IMR-90 (cell line): Measurements from ENCODE around the gene RIPOR2. TPM values are rescaled to one million over a fixed set of nuclear protein-coding genes. Genes with fewer than 3 reads are reported as not detected.

Experiments used
- ATAC-seq: fragments of 200-7000 bp; cut with Tn5 transposase; 2 replicates; pipeline ENCODE4 v1.9.1; 2020; ENCODE audit warnings: low read depth, mild to moderate bottlenecking, moderate library complexity
- BruUV-seq: library from RNA; stranded (reverse); fragments of 400-500 nt; replicated peaks from 2 replicates; lab custom pipeline; 2021; lab: Mats Ljungman, UMichigan
- CTCF ChIA-PET: fragments of 300-600 bp; formaldehyde crosslinking; extraction: SDS; loops from one replicate; lab custom pipeline; 2021; ENCODE audit warnings: antibody characterized with exemption; lab: Yijun Ruan, JAX
- POLR2A ChIA-PET: fragments of 300-600 bp; sonication (Branson Sonifier 250); formaldehyde crosslinking; loops from one replicate; lab custom pipeline; 2022; ENCODE audit warnings: antibody characterized with exemption; ENCODE audit not compliant: unreplicated experiment; lab: Charles Lee
- DNase-seq: peaks from one replicate; pipeline ENCODE4 v3.0.0; 2013
- H2AFZ ChIP-seq: replicated peaks from 2 replicates; pipeline ENCODE3; 2013; ENCODE audit warnings: low read length, mild to moderate bottlenecking; ENCODE audit not compliant: poor library complexity
- H2AK5ac ChIP-seq: 2 replicates; pipeline ENCODE4 v1.6.1; 2013; ENCODE audit warnings: low read depth, low read length, inconsistent platforms
- H2AK9ac ChIP-seq: replicated peaks from 2 replicates; pipeline ENCODE3; 2013; ENCODE audit warnings: mild to moderate bottlenecking, low read depth, low read length, moderate library complexity; ENCODE audit not compliant: poor library complexity
- H2BK120ac ChIP-seq: 2 replicates; pipeline ENCODE4 v1.6.1; 2013; ENCODE audit warnings: low read depth, low read length, inconsistent platforms
- H2BK15ac ChIP-seq: 3 replicates; pipeline ENCODE4 v1.6.1; 2013; ENCODE audit warnings: low read depth, low read length, inconsistent platforms
- H2BK20ac ChIP-seq: 2 replicates; pipeline ENCODE4 v1.6.1; 2013; ENCODE audit warnings: low read depth, mild to moderate bottlenecking, inconsistent platforms, low read length, moderate library complexity
- H2BK5ac ChIP-seq: 2 replicates; pipeline ENCODE4 v1.6.1; 2013; ENCODE audit warnings: mild to moderate bottlenecking, low read depth, low read length, inconsistent platforms; ENCODE audit not compliant: poor library complexity, severe bottlenecking
- H3K14ac ChIP-seq: replicated peaks from 2 replicates; pipeline ENCODE4 v1.6.1; 2013; ENCODE audit warnings: low read depth, low read length, inconsistent platforms
- H3K18ac ChIP-seq: 2 replicates; pipeline ENCODE4 v1.6.1; 2013; ENCODE audit warnings: low read depth, low read length, control low read depth
- H3K23ac ChIP-seq: 2 replicates; pipeline ENCODE4 v1.6.1; 2013; ENCODE audit warnings: low read depth, low read length, inconsistent platforms
- H3K27ac ChIP-seq: 2 replicates; pipeline ENCODE4 v1.5.1; 2013; ENCODE audit warnings: mild to moderate bottlenecking, control low read depth, low read length; ENCODE audit not compliant: insufficient read depth
- H3K27me3 ChIP-seq: 2 replicates; pipeline ENCODE4 v1.6.1; 2013; ENCODE audit warnings: low read length; ENCODE audit not compliant: control insufficient read depth, insufficient read depth
- H3K36me3 ChIP-seq: 2 replicates; pipeline ENCODE4 v1.6.1; 2013; ENCODE audit warnings: low read length, mixed read lengths; ENCODE audit not compliant: control insufficient read depth, insufficient read depth
- H3K4ac ChIP-seq: 2 replicates; pipeline ENCODE4 v1.6.1; 2013; ENCODE audit warnings: low read depth, low read length, inconsistent platforms
- H3K4me1 ChIP-seq: 2 replicates; pipeline ENCODE4 v1.6.1; 2013; ENCODE audit warnings: low read length, mixed read lengths; ENCODE audit not compliant: control insufficient read depth, insufficient read depth
- H3K4me2 ChIP-seq: 2 replicates; pipeline ENCODE4 v1.6.1; 2013; ENCODE audit warnings: low read depth, mild to moderate bottlenecking, control low read depth, low read length, moderate library complexity
- H3K4me3 ChIP-seq: 2 replicates; pipeline ENCODE4 v1.5.1; 2013; ENCODE audit warnings: low read depth, mild to moderate bottlenecking, control low read depth, low read length, moderate library complexity; ENCODE audit not compliant: insufficient read depth
- H3K56ac ChIP-seq: 2 replicates; pipeline ENCODE4 v1.6.1; 2013; ENCODE audit warnings: low read length, inconsistent platforms; ENCODE audit not compliant: insufficient read depth; ENCODE audit errors: extremely low read depth
- H3K79me1 ChIP-seq, 2 experiments: 2 replicates each; pipeline ENCODE4 v1.6.1; 2013; ENCODE audit warnings: low read length in 2 of 2, inconsistent platforms in 1 of 2, low read depth in 1 of 2
- H3K9ac ChIP-seq: 2 replicates; pipeline ENCODE4 v1.6.1; 2013; ENCODE audit warnings: low read depth, low read length, control low read depth
- H3K9me1 ChIP-seq: 2 replicates; pipeline ENCODE4 v1.6.1; 2013; ENCODE audit warnings: low read length, inconsistent platforms; ENCODE audit not compliant: insufficient read depth
- H3K9me3 ChIP-seq: 2 replicates; pipeline ENCODE4 v1.6.1; 2013; ENCODE audit warnings: low read length; ENCODE audit not compliant: control insufficient read depth, insufficient read depth
- H4K20me1 ChIP-seq: 2 replicates; pipeline ENCODE4 v1.6.1; 2013; ENCODE audit warnings: low read length, inconsistent platforms; ENCODE audit not compliant: insufficient read depth
- H4K5ac ChIP-seq: 2 replicates; pipeline ENCODE4 v1.6.1; 2013; ENCODE audit warnings: mild to moderate bottlenecking, low read depth, low read length, control low read depth
- H4K8ac ChIP-seq, 2 experiments: 2 replicates each; pipeline ENCODE4 v1.6.1; 2013; ENCODE audit warnings: low read depth in 2 of 2, low read length in 2 of 2, control low read depth in 1 of 2, inconsistent platforms in 1 of 2
- H4K91ac ChIP-seq: 2 replicates; pipeline ENCODE4 v1.6.1; 2013; ENCODE audit warnings: low read depth, low read length, inconsistent platforms; ENCODE audit not compliant: insufficient read depth
- BHLHE40 ChIP-seq: fragments of 150-350 bp; IDR thresholded peaks from 2 replicates; pipeline ENCODE4 v1.6.1; 2016; ENCODE audit warnings: mild to moderate bottlenecking, low read depth, low read length
- CEBPB ChIP-seq: IDR thresholded peaks from 2 replicates; pipeline ENCODE4 v1.6.1; 2012; ENCODE audit warnings: low read depth, low read length, improper control_type of control experiment
- CHD1 ChIP-seq: IDR thresholded peaks from 2 replicates; pipeline ENCODE4 v1.6.1; 2012; ENCODE audit warnings: low read depth, low read length, improper control_type of control experiment
- CTCF ChIP-seq: conservative IDR thresholded peaks from 2 replicates; pipeline ENCODE4 v1.5.1; 2012; ENCODE audit warnings: mild to moderate bottlenecking, low read depth, low read length, improper control_type of control experiment
- ELK1 ChIP-seq: fragments of 150-350 bp; IDR thresholded peaks from 2 replicates; pipeline ENCODE4 v1.6.1; 2016; ENCODE audit warnings: low read depth, mild to moderate bottlenecking, low read length, moderate library complexity, borderline replicate concordance
- FOS ChIP-seq: fragments of 150-350 bp; IDR thresholded peaks from 2 replicates; pipeline ENCODE4 v1.6.1; 2016; ENCODE audit warnings: low read depth, low read length
- MAFK ChIP-seq: IDR thresholded peaks from 2 replicates; pipeline ENCODE4 v1.6.1; 2012; ENCODE audit warnings: low read depth, low read length, improper control_type of control experiment
- MAZ ChIP-seq: IDR thresholded peaks from 2 replicates; pipeline ENCODE4 v1.6.1; 2012; ENCODE audit warnings: low read depth, mild to moderate bottlenecking, low read length, improper control_type of control experiment, moderate library complexity, borderline replicate concordance
- MXI1 ChIP-seq: IDR thresholded peaks from 2 replicates; pipeline ENCODE4 v1.6.1; 2012; ENCODE audit warnings: low read depth, mild to moderate bottlenecking, low read length, moderate library complexity, borderline replicate concordance
- NFE2L2 ChIP-seq: fragments of 150-350 bp; IDR thresholded peaks from 2 replicates; pipeline ENCODE4 v1.6.1; 2016; ENCODE audit warnings: low read depth, mild to moderate bottlenecking, low read length
- POLR2A ChIP-seq: IDR thresholded peaks from 2 replicates; pipeline ENCODE4 v1.6.1; 2012; ENCODE audit warnings: mild to moderate bottlenecking, low read depth, low read length
- RAD21 ChIP-seq: IDR thresholded peaks from 2 replicates; pipeline ENCODE4 v1.6.1; 2012; ENCODE audit warnings: low read length, improper control_type of control experiment
- RCOR1 ChIP-seq: IDR thresholded peaks from 2 replicates; pipeline ENCODE4 v1.6.1; 2012; ENCODE audit warnings: mild to moderate bottlenecking, low read length, improper control_type of control experiment; ENCODE audit not compliant: insufficient replicate concordance
- RFX5 ChIP-seq: IDR thresholded peaks from 2 replicates; pipeline ENCODE4 v1.8.0; 2012; ENCODE audit warnings: low read depth, mild to moderate bottlenecking, low read length, moderate library complexity
- SMC3 ChIP-seq: fragments of 150-350 bp; IDR thresholded peaks from 2 replicates; pipeline ENCODE4 v1.6.1; 2016; ENCODE audit warnings: low read depth, mild to moderate bottlenecking, antibody characterized with exemption, low read length, moderate library complexity
- WGBS, 2 experiments: methylation state at CpG; one replicate each; pipeline versions ENCODE4 v1.1.5 to v1.1.7; 2013; ENCODE audit warnings: missing lambda C conversion rate in 2 of 2; ENCODE audit not compliant: insufficient read length in 1 of 2; ENCODE audit errors: extremely low coverage in 2 of 2; 5-methylcytosine and 5-hydroxymethylcytosine counted together
- dilution Hi-C: fragments of 300-500 bp; cut with HindIII; formaldehyde crosslinking; loops from one replicate; pipeline ENCODE4 v1.14.3; 2018; ENCODE audit warnings: low sequenced_read_pairs; ENCODE audit not compliant: unreplicated experiment
- in situ Hi-C: fragments of 300-500 bp; cut with MboI; formaldehyde crosslinking; loops from 3 replicates; pipeline ENCODE4 v1.14.3; 2019; ENCODE audit warnings: low sequenced_read_pairs, inconsistent platforms, mixed read lengths
- intact Hi-C: fragments of 100-400 bp; cut with micrococcal nuclease; formaldehyde crosslinking; loops from 2 replicates; pipeline ENCODE4 v1.10.0; 2022
- polyA plus RNA-seq, 3 experiments: library from polyadenylated mRNA; depleted of rRNA; stranded (reverse); fragments of >200 nt; gene quantifications; 2 replicates each; pipeline ENCODE4 v1.2.3, GENCODE V29; 2012; ENCODE audit warnings: low replicate concordance in 1 of 3
- total RNA-seq: library from RNA; depleted of rRNA; stranded (reverse); fragments of >200 nt; gene quantifications from 2 replicates; pipeline ENCODE4 v1.2.3, GENCODE V29; 2012
- TF ChIP-seq, protein P1 (sequence below): fragments of 150-350 bp; IDR thresholded peaks from 2 replicates; pipeline ENCODE4 v1.6.1; 2017; ENCODE audit warnings: mild to moderate bottlenecking, antibody characterized with exemption, low read length, low read depth

The RIPOR2 gene
- total and polyA plus RNA-seq, 2 of the 4 experiments (the other 2 are of a cell fraction), result 1.1 to 1.2 TPM

- Histone ChIP-seq H3K4me2 (no peak overlapping the region), H2AK9ac (no peak overlapping the region), H2BK15ac (no peak overlapping the region), H3K56ac (no peak overlapping the region), H4K20me1 (no peaks in the 10 kb centered on the region), H4K8ac (no peak overlapping the region), H3K14ac (no peak overlapping the region), H3K4me1 (peaks cover 2% of the 10 kb centered on the region), H2AK5ac (no peak overlapping the region), H3K23ac (no peak overlapping the region), H3K18ac (no peak overlapping the region), H4K5ac (no peak overlapping the region), H3K27ac (no peak overlapping the region), H2AFZ (no peak overlapping the region), H3K79me1 (no peaks in the 10 kb centered on the region), H3K27me3 (no peaks in the 10 kb centered on the region), H3K4ac (no peak overlapping the region), H2BK5ac (no peak overlapping the region), H3K9me1 (no peaks in the 10 kb centered on the region), H3K9me3 (no peaks in the 10 kb centered on the region), H3K9ac (no peak overlapping the region), H3K4me3 (no peak overlapping the region), H2BK120ac (no peak overlapping the region), H4K91ac (no peak overlapping the region), H3K36me3 (peaks cover 13% of the 10 kb centered on the region), H2BK20ac (no peak overlapping the region)
- TF ChIP-seq FOS (no peak), POLR2A (no peak), ELK1 (no peak), BHLHE40 (no peak), SMC3 (no peak), MXI1 (no peak), NFE2L2 (no peak), CHD1 (no peak), MAZ (no peak), MAFK (no peak), RCOR1 (no peak), RAD21 (no peak), RFX5 (no peak), CTCF (no peak), CEBPB (no peak)
- TF ChIP-seq, protein P1, sequence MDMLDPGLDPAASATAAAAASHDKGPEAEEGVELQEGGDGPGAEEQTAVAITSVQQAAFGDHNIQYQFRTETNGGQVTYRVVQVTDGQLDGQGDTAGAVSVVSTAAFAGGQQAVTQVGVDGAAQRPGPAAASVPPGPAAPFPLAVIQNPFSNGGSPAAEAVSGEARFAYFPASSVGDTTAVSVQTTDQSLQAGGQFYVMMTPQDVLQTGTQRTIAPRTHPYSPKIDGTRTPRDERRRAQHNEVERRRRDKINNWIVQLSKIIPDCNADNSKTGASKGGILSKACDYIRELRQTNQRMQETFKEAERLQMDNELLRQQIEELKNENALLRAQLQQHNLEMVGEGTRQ, result no peak
- no peak for ATAC-seq
- no CpG with 5 or more reads among the region's 3 CpGs for WGBS, 2 experiments
- no TSS peak for BruUV-seq
- POLR2A ChIA-PET, result no interaction called here
- no peak for DNase-seq
- dilution Hi-C loops (no loop called here), in situ Hi-C loops (no loop called here), intact Hi-C loops (no loop called here)
- CTCF ChIA-PET, result no interaction called here
These were observed 126.0 kb downstream of the RIPOR2 start for GRCh38 chr6:24809728-24810127.
